ENCODE data around the gene KEAP1.

GRCh38 chr19:10499550-10500246 is 3.5 kb downstream of the KEAP1 start:
- TF ChIP-seq, protein P1, sequence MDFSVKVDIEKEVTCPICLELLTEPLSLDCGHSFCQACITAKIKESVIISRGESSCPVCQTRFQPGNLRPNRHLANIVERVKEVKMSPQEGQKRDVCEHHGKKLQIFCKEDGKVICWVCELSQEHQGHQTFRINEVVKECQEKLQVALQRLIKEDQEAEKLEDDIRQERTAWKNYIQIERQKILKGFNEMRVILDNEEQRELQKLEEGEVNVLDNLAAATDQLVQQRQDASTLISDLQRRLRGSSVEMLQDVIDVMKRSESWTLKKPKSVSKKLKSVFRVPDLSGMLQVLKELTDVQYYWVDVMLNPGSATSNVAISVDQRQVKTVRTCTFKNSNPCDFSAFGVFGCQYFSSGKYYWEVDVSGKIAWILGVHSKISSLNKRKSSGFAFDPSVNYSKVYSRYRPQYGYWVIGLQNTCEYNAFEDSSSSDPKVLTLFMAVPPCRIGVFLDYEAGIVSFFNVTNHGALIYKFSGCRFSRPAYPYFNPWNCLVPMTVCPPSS (IDR thresholded peaks at IDR 0.05) = no peak
- TF ChIP-seq PTBP1 (IDR thresholded peaks at IDR 0.05; ENCODE audit: low read depth, low read length, poor library complexity, severe bottlenecking) (no peak), POLR2AphosphoS5 (IDR thresholded peaks at IDR 0.05; ENCODE audit: low read depth, low read length) (no peak), MLXIP (CRISPR knock-in tag; IDR thresholded peaks at IDR 0.05; ENCODE audit: borderline replicate concordance) (no peak), HES4 (CRISPR knock-in tag; IDR thresholded peaks at IDR 0.05; ENCODE audit: borderline replicate concordance) (no peak), YY1 (IDR thresholded peaks at IDR 0.05; ENCODE audit: insufficient read depth, insufficient replicate concordance, low read depth, low read length) (no peak), STAT6 (CRISPR knock-in tag; IDR thresholded peaks at IDR 0.05; ENCODE audit: borderline replicate concordance) (no peak), NR2F2 (IDR thresholded peaks at IDR 0.05; ENCODE audit: borderline replicate concordance, low read depth) (no peak), ZNF549 (CRISPR knock-in tag; IDR thresholded peaks at IDR 0.05) (no peak), MIER3 (CRISPR knock-in tag; IDR thresholded peaks at IDR 0.05; ENCODE audit: borderline replicate concordance) (no peak)
- TF ChIP-seq, protein P2, sequence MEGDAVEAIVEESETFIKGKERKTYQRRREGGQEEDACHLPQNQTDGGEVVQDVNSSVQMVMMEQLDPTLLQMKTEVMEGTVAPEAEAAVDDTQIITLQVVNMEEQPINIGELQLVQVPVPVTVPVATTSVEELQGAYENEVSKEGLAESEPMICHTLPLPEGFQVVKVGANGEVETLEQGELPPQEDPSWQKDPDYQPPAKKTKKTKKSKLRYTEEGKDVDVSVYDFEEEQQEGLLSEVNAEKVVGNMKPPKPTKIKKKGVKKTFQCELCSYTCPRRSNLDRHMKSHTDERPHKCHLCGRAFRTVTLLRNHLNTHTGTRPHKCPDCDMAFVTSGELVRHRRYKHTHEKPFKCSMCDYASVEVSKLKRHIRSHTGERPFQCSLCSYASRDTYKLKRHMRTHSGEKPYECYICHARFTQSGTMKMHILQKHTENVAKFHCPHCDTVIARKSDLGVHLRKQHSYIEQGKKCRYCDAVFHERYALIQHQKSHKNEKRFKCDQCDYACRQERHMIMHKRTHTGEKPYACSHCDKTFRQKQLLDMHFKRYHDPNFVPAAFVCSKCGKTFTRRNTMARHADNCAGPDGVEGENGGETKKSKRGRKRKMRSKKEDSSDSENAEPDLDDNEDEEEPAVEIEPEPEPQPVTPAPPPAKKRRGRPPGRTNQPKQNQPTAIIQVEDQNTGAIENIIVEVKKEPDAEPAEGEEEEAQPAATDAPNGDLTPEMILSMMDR (CRISPR knock-in tag; IDR thresholded peaks at IDR 0.05) = no peak
- TF ChIP-seq, protein P3, sequence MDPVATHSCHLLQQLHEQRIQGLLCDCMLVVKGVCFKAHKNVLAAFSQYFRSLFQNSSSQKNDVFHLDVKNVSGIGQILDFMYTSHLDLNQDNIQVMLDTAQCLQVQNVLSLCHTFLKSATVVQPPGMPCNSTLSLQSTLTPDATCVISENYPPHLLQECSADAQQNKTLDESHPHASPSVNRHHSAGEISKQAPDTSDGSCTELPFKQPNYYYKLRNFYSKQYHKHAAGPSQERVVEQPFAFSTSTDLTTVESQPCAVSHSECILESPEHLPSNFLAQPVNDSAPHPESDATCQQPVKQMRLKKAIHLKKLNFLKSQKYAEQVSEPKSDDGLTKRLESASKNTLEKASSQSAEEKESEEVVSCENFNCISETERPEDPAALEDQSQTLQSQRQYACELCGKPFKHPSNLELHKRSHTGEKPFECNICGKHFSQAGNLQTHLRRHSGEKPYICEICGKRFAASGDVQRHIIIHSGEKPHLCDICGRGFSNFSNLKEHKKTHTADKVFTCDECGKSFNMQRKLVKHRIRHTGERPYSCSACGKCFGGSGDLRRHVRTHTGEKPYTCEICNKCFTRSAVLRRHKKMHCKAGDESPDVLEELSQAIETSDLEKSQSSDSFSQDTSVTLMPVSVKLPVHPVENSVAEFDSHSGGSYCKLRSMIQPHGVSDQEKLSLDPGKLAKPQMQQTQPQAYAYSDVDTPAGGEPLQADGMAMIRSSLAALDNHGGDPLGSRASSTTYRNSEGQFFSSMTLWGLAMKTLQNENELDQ (CRISPR knock-in tag; IDR thresholded peaks at IDR 0.05; ENCODE audit: borderline replicate concordance) = no peak

All from HepG2 (cell line).